Measurements from ENCODE around the gene WWC2.
"Not testable (repeated sequence)": the region's sequence is repeated elsewhere in the genome, so short reads cannot be mapped to it uniquely, and the experiment has no call there.

Gene WWC2

GRCh38 chr4:183101956-183102480, 3.0 kb downstream of the WWC2 start:
- no peak for DNase-seq

GRCh38 chr4:183105092-183105491, 6.0 kb downstream of the WWC2 start:
- no peak for DNase-seq

- DNase-seq, result no peak
Measured at GRCh38 chr4:183106839-183107238, 7.8 kb downstream of the WWC2 start.

GRCh38 chr4:183107891-183108459, 8.9 kb downstream of the WWC2 start:
- DNase-seq, result no peak

- DNase-seq, result no peak
Measured at GRCh38 chr4:183110244-183110643, 11.2 kb downstream of the WWC2 start.

GRCh38 chr4:183111452-183111885, 12.4 kb downstream of the WWC2 start:
- no peak for DNase-seq

- DNase-seq, result no peak
Measured at GRCh38 chr4:183118141-183118540, 19.1 kb downstream of the WWC2 start.

- DNase-seq, result no peak
Measured at GRCh38 chr4:183118585-183118984, 19.5 kb downstream of the WWC2 start.

GRCh38 chr4:183121660-183122059, 22.6 kb downstream of the WWC2 start:
- not testable (repeated sequence) for DNase-seq

GRCh38 chr4:183124228-183124627, 25.2 kb downstream of the WWC2 start:
- no peak for DNase-seq

GRCh38 chr4:183124865-183125264, 25.8 kb downstream of the WWC2 start:
- no peak for DNase-seq

GRCh38 chr4:183129125-183129524, 30.1 kb downstream of the WWC2 start:
- no peak for DNase-seq

- DNase-seq, result no peak
Measured at GRCh38 chr4:183129675-183130074, 30.6 kb downstream of the WWC2 start.

- no peak for DNase-seq
Measured at GRCh38 chr4:183130328-183131155, 31.5 kb downstream of the WWC2 start.

GRCh38 chr4:183132081-183132480, 33.0 kb downstream of the WWC2 start:
- no peak for DNase-seq

- DNase-seq, result no peak
Measured at GRCh38 chr4:183132865-183133264, 33.8 kb downstream of the WWC2 start.

GRCh38 chr4:183136855-183137254, 37.8 kb downstream of the WWC2 start:
- no peak for DNase-seq

GRCh38 chr4:183139058-183139750, 40.1 kb downstream of the WWC2 start:
- DNase-seq, result no peak

- no peak for DNase-seq
Measured at GRCh38 chr4:183139972-183140570, 41.0 kb downstream of the WWC2 start.

- no peak for DNase-seq
Measured at GRCh38 chr4:183140911-183141320, 41.9 kb downstream of the WWC2 start.

- no peak for DNase-seq
Measured at GRCh38 chr4:183141997-183142396, 42.9 kb downstream of the WWC2 start.

- no peak for DNase-seq
Measured at GRCh38 chr4:183142571-183143550, 43.8 kb downstream of the WWC2 start.
